NCI-H187 treated with DMSO at 0.1 percent for 48 hours (cell line): ENCODE data around the gene UBE2B.

Experiments
- DNase-seq: peaks from one replicate; lab custom pipeline; 2025; lab: John Stamatoyannopoulos, UW

UBE2B gene

GRCh38 chr5:134437340-134437846, 66.0 kb downstream of the UBE2B start:
- DNase-seq, result no peak

- DNase-seq, result no peak
Observed at GRCh38 chr5:134437847-134438581, 66.6 kb downstream of the UBE2B start.

- no peak for DNase-seq
Observed at GRCh38 chr5:134438721-134439123, 67.4 kb downstream of the UBE2B start.

- peak; percentile 85 for DNase-seq
Observed at GRCh38 chr5:134439210-134439654, 67.9 kb downstream of the UBE2B start.

- no peak for DNase-seq
Observed at GRCh38 chr5:134440201-134440755, 68.9 kb downstream of the UBE2B start.
